Stimulated activated CD4-positive, alpha-beta T cell treated with anti-CD3 and anti-CD28 coated beads, Interleukin-15, amount 100 ng/mL, for 48 hours (primary cell): ENCODE results near the gene ADRA2C.

ENCODE experiments used
- DNase-seq, 2 donors: peaks; one replicate each; pipeline ENCODE4 v3.0.0-alpha.2; 2020; ENCODE audit warnings: low read depth in 2 of 2

ADRA2C gene

DNA sequence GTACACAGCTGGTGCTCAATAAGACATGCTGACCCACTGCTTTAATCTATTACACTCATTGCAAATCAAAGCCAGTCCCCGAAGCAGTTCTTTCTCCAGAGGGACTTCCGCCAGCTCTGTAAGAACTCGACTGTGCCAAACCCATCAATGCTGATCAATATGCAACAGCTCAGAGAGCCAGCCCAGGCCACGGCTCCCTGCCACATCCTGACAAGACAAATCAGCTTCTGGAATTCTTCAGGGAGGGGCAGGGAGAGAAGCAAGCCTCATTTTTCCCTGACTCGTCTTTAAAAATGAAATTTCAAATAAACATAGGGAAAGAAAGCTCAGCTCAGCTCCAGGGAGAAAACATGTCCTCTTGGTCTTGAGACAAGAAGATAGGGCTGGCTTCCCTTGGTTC is 5.3 kb upstream of the ADRA2C start:
- DNase-seq = no peak

DNA sequence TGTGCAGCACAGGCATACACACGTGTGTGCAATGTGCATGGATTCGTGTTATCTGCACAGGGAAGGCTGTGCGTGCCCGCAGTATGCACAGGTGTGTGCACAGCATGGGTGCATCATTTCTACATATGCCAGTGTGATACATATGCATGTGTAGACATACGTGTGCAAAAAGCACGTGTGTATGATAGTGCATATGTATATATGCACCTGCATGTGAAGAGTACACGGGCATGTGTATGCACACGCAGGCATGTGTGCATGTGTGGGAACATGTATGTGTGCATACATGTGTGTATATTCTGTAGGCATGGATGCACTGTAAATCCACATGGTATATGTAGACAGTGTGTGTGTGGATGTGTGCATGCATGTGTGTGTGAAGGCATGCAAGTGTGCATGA is 3.9 kb upstream of the ADRA2C start:
- no peak for DNase-seq

DNA sequence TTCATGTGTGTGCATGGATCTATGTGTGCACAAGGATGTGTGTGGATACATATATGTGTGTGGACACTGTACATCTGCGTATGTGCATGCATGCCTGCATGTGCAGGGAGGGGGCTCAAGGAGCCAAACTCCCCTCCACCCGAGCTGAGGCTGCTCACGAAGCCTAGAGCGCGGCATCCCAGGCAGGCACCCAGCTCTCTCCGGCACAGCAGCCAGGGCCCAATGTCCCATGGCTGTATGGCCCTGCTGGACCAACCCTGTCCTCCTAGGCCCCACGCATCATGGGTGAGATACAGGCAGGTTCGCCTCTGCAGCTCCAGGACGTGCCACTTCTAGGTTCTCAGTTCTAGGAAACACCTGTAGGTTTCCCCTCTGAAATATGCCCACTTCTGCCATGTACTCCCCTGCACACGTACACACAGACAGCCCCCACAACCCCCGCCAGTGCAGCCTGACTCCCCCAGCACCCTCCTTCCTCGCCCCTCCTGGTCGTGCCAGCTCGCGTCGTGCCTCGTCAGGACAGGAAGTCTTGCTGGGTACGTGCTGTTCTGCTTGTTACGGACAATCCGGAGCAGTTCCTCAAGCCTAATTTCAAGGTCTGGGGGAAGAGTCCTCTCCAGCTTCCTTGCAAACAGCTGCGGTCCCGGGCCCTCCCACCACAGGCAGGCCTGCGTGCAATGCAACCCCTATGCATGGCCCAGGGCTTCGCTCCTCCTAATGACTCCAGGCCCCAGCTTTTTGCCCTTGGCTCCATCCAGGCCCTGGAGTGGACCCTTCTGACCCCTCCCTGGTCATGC is 3.2 kb upstream of the ADRA2C start:
- no peak for DNase-seq

- no peak for DNase-seq
These were observed 732 bp upstream of the ADRA2C start for GRCh38 chr4:3765271-3766035.

DNA sequence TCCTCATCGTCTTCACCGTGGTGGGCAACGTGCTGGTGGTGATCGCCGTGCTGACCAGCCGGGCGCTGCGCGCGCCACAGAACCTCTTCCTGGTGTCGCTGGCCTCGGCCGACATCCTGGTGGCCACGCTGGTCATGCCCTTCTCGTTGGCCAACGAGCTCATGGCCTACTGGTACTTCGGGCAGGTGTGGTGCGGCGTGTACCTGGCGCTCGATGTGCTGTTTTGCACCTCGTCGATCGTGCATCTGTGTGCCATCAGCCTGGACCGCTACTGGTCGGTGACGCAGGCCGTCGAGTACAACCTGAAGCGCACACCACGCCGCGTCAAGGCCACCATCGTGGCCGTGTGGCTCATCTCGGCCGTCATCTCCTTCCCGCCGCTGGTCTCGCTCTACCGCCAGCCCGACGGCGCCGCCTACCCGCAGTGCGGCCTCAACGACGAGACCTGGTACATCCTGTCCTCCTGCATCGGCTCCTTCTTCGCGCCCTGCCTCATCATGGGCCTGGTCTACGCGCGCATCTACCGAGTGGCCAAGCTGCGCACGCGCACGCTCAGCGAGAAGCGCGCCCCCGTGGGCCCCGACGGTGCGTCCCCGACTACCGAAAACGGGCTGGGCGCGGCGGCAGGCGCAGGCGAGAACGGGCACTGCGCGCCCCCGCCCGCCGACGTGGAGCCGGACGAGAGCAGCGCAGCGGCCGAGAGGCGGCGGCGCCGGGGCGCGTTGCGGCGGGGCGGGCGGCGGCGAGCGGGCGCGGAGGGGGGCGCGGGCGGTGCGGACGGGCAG is 792 bp downstream of the ADRA2C start:
- DNase-seq = no peak

GRCh38 chr4:3767570-3768288 is 1.5 kb downstream of the ADRA2C start:
- no peak for DNase-seq

DNA sequence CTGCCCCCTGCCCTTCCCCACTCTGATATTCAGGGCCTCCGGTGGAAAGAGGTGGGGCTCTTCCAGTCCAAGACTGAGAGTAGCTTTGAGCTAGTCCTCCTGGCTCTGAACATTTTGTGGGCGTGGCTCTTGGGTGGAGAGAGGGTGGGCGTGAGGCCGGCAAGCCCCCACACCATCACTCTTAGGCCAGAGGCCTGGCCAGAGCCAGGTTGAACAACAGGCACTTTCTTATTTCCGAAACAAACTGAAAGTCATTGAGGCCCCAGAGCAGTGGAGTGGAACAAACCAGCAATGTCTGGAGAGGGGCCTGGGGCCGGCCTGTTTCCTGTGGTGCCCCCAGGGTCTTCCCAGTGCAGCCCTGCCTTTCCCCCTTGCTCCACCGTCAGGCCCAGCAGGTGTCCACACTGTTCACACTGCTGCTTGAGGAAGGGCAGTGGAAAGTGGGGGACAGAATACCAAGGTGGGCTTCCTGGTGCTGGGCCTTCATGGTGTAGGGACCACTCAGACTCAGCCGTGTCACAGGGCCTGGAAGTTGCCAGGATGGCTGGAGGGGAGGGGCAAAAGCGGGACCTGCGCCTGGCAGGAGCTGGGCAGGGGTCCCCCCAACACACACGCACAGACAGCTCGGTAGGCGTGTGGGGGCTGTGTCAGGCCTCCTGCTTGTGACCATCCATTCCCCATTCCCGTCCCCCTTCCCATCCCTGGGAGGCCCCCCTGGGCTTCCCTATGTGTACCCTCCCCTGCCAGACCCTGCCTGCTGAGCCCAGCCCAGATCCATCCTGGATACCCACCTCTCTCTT is 2.9 kb downstream of the ADRA2C start:
- DNase-seq = no peak

DNA sequence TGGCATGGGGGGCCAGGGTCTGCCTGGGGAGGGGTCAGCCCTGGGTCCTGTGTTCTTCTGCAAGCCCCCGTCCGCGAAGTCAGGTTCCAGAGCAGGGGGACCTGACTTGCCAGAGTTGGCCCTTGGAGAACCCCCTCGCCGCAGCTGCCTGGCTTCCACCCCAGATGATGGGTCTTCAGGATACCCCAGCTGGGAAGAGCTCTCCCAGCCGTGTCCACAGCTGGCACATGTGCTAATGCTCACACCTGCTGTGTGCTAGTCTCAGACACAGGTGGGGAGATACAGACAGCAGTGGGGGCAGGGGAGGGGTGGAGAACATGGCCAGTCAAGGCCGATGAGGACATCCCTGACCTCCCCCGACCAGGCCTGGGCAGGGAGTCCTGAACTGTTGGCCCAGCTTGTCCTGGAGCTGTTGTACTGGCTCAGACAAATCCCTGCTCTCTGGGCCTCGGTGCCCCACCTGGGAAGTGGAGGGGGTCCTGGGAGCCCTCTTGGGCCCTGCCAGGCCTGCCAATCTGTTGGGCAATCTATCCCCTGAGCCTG is 3.5 kb downstream of the ADRA2C start:
- no peak for DNase-seq

DNA sequence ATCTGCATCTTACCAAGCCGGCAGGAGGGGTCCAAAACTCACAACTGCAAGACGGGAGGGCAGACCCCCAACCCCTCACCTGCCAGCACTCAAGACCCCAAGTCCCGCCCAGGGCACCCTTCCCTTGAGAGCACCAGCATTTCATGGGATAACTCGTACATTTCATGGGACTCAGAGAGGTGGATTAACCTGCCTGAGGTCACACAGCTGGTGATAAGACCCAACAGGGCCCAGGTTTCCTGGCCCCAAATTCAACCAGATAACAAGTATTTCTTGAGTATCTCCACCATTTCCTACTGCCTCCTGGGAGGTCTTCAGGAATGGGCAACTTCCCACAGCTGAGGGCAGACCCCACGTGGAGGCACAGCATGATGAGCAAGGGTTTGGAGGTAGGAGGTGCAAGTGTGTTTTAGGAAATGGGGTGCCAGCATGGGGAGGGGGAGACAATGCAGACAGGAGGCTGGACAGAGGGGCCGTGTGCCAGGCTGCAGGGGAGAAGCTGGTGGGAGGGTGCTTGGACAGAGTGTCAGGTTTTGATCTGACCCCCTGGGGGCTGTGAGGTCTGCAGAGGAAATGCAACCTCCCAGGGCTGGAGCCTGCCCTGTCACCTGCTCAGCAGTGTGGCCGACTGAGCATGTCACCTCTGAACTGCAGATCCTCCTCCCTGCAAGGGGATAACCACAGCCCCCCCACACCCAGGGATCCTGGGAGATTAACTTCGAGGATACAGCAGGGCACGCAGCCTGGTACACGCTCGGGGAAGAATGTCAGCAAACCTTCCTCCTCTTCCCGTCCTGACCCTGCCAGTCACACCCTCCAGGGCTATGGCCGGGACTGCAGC is 4.4 kb downstream of the ADRA2C start:
- no peak for DNase-seq

GRCh38 chr4:3771164-3771809 is 5.1 kb downstream of the ADRA2C start:
- no peak for DNase-seq

GRCh38 chr4:3771939-3772495 is 5.8 kb downstream of the ADRA2C start:
- no peak for DNase-seq

DNA sequence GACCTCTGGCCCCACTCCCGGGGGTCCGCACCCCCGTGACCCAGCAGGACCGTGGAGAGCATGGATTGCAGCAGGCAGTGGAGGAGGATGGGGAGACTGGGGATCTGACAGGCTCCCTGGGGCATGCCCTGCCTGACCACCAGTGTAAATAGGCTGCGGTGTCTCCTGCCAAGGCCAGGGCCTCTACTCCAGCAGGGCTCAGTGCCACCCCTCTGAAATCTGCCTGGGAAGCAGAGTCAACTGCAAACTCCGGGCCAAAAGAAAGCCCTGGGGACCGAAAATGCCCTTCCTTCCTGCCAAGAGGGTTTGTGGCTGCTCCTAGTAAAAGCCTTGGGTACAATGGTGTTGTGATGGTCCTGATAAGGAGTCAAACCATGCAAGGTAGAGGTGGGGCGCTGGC is 6.4 kb downstream of the ADRA2C start:
- no peak for DNase-seq

DNA sequence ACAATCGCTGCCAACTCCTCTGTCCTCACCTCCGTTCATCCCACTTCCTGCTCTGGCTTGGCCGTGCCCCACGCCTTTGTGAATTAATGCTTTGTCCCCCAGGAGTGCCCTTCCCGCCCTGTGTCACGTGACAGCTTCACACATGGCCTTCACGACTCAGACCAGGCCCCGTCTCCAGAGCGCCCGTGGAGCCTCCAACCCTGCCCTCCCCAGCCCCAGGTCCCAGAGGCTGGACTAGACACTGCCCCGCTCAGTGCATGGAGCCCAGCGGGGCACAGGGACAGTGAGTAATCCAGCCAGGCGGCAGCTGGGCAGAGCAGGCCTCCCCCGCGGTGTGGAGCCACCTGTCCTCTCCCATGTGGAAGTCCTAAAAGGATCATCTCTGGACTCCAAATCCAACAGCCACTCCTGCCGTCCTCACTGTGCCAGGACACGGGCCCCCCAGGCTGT is 7.4 kb downstream of the ADRA2C start:
- no peak for DNase-seq

GRCh38 chr4:3774253-3774883 is 8.2 kb downstream of the ADRA2C start:
- no peak for DNase-seq

- no peak for DNase-seq
These were observed 8.8 kb downstream of the ADRA2C start for GRCh38 chr4:3775005-3775404.

GRCh38 chr4:3775576-3775975 is 9.4 kb downstream of the ADRA2C start:
- no peak for DNase-seq

DNA sequence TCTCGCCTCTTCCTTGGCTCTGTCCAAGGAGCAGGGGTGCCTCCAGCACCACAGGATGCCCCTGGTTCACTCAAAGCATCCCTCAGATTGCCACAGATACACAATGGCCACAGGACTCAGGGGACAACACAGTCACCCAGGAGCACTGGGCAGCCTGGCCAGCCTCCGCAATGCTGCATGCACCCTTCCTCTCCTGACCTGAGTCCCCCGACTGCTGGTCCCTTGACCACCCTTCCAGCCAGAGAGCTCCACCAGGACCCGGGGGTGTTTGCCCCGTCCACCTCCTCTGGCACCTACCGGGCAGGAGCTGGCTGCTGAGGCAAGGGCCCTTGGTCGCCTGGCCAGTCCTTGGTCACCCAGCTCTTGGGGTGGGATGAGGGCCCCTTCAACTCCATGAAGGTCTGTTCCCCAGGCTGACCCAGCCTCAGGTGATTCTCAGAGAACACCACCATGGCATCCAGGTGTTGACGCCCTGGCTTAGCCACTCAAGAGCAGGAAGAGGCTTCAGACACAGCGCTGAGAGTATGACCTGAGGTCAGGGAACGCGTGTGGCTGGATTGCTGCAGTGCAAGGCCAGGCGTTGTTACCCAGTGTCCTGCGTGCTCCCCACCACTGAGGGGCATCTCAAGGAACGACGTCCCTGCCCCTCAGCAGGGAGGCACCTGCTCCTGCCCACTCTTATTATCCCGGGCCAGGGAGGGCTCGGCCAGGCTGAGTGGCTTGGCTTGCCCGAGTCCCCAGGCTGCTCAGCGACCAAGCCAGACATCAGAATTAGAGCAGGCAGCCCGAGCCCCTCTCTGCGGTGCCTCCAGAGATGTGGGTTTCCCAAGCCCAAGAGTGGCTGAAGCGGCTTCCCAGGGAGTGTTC is 10.2 kb downstream of the ADRA2C start:
- DNase-seq = no peak
